Type B pancreatic cell (in vitro differentiated cells): Measurements from ENCODE around the gene RCAN1. TPM values are rescaled to one million over a fixed set of nuclear protein-coding genes. Genes with fewer than 3 reads are reported as not detected.

Experiments
- DNase-seq: peaks from one replicate; pipeline ENCODE4 v3.0.0; 2021; ENCODE audit warnings: mixed read lengths; ENCODE audit not compliant: unreplicated experiment; ENCODE audit errors: extremely low spot score
- H3K27ac Mint-ChIP-seq: 2 replicates; pipeline ENCODE4 v1.8.0; 2021; ENCODE audit warnings: mild to moderate bottlenecking, mixed read lengths
- H3K27me3 Mint-ChIP-seq: 2 replicates; pipeline ENCODE4 v1.8.0; 2021; ENCODE audit warnings: mixed read lengths
- H3K36me3 Mint-ChIP-seq: 2 replicates; pipeline ENCODE4 v1.8.0; 2021; ENCODE audit warnings: mixed read lengths
- H3K4me1 Mint-ChIP-seq: one replicate; pipeline ENCODE4 v1.8.0; 2021; ENCODE audit warnings: mixed read lengths; ENCODE audit not compliant: unreplicated experiment
- H3K4me3 Mint-ChIP-seq: 2 replicates; pipeline ENCODE4 v1.8.0; 2021; ENCODE audit warnings: mild to moderate bottlenecking, mixed read lengths
- H3K9me3 Mint-ChIP-seq: 2 replicates; pipeline ENCODE4 v1.8.0; 2021; ENCODE audit warnings: mixed read lengths
- CTCF ChIP-seq: fragments of 200-600 bp; sonication (generic); conservative IDR thresholded peaks from 2 replicates; pipeline ENCODE4 v1.5.0; 2021; ENCODE audit warnings: antibody characterized with exemption, mild to moderate bottlenecking
- total RNA-seq: library from RNA; stranded (reverse); gene quantifications from 2 replicates; pipeline ENCODE4 v1.2.1, GENCODE V29; 2021; ENCODE audit warnings: low replicate concordance

Gene RCAN1
- total RNA-seq, 1 donor from 2014 or later = 16.5 TPM

- peaks cover 3% of the 10 kb centered on the region for H3K36me3 Mint-ChIP-seq
- DNase-seq = no peak
- H3K9me3 Mint-ChIP-seq = peaks cover 5% of the 10 kb centered on the region
- peaks cover 14% of the 10 kb centered on the region for H3K4me1 Mint-ChIP-seq
- H3K4me3 Mint-ChIP-seq = no peak overlapping the region
- peak overlapping the region; percentile 26 for H3K27ac Mint-ChIP-seq
- no peak for TF ChIP-seq CTCF
- H3K27me3 Mint-ChIP-seq = no peaks in the 10 kb centered on the region
Observed at GRCh38 chr21:34537838-34538237, 77.1 kb downstream of the RCAN1 start.

- DNase-seq = no peak
- H3K27ac Mint-ChIP-seq = peak overlapping the region; percentile 93
- H3K27me3 Mint-ChIP-seq = no peaks in the 10 kb centered on the region
- H3K9me3 Mint-ChIP-seq = peaks cover 4% of the 10 kb centered on the region
- peaks cover 3% of the 10 kb centered on the region for H3K36me3 Mint-ChIP-seq
- H3K4me3 Mint-ChIP-seq = peak overlapping the region; percentile 16
- peaks cover 14% of the 10 kb centered on the region for H3K4me1 Mint-ChIP-seq
- TF ChIP-seq CTCF = no peak
Observed at GRCh38 chr21:34536820-34537219, 78.1 kb downstream of the RCAN1 start.

GRCh38 chr21:34536311-34536710 lies 78.6 kb downstream of the RCAN1 start:
- Mint-ChIP-seq H3K9me3 (peaks cover 4% of the 10 kb centered on the region), H3K36me3 (peaks cover 3% of the 10 kb centered on the region), H3K4me1 (peaks cover 19% of the 10 kb centered on the region), H3K27me3 (no peaks in the 10 kb centered on the region), H3K4me3 (no peak overlapping the region), H3K27ac (peak overlapping the region; percentile 93)
- TF ChIP-seq CTCF = no peak
- DNase-seq = no peak

- Mint-ChIP-seq H3K36me3 (peaks cover 3% of the 10 kb centered on the region), H3K27ac (no peak overlapping the region), H3K9me3 (peaks cover 4% of the 10 kb centered on the region), H3K4me1 (peaks cover 23% of the 10 kb centered on the region), H3K27me3 (no peaks in the 10 kb centered on the region), H3K4me3 (no peak overlapping the region)
- DNase-seq = no peak
- TF ChIP-seq CTCF = no peak
Observed at GRCh38 chr21:34535886-34536285, 79.0 kb downstream of the RCAN1 start.

GRCh38 chr21:34534522-34534921 lies 80.4 kb downstream of the RCAN1 start:
- Mint-ChIP-seq H3K27ac (no peak overlapping the region), H3K4me1 (peaks cover 24% of the 10 kb centered on the region), H3K9me3 (peaks cover 4% of the 10 kb centered on the region), H3K27me3 (no peaks in the 10 kb centered on the region), H3K36me3 (peaks cover 3% of the 10 kb centered on the region), H3K4me3 (no peak overlapping the region)
- no peak for DNase-seq
- TF ChIP-seq CTCF = no peak

- peaks cover 24% of the 10 kb centered on the region for H3K4me1 Mint-ChIP-seq
- H3K27me3 Mint-ChIP-seq = no peaks in the 10 kb centered on the region
- no peak for TF ChIP-seq CTCF
- H3K27ac Mint-ChIP-seq = no peak overlapping the region
- no peak overlapping the region for H3K4me3 Mint-ChIP-seq
- peaks cover 4% of the 10 kb centered on the region for H3K9me3 Mint-ChIP-seq
- peaks cover 3% of the 10 kb centered on the region for H3K36me3 Mint-ChIP-seq
- DNase-seq = no peak
Observed at GRCh38 chr21:34533938-34534337, 81.0 kb downstream of the RCAN1 start.
